Measurements from ENCODE around the gene CREB5.

CREB5 gene

GRCh38 chr7:28856656-28857055 is 444.3 kb downstream of the CREB5 start:
- Histone ChIP-seq H3K4me3 (ENCODE audit: low read depth in 1 of 2, low read length in 2 of 2) (no peak overlapping the region), H3K4me1 (ENCODE audit: control insufficient read depth in 1 of 2, insufficient read depth in 2 of 2, low read length in 2 of 2) (peaks cover 0 to 10% of the 10 kb centered on the region in 2 donors), H3K27ac (ENCODE audit: low read depth, low read length) (no peak overlapping the region), H3K9me3 (ENCODE audit: control insufficient read depth in 1 of 2, low read length in 2 of 2) (no peaks in the 10 kb centered on the region), H3K27me3 (ENCODE audit: control insufficient read depth in 1 of 2, insufficient read depth in 2 of 2, low read length in 2 of 2) (peaks cover 19% of the 10 kb centered on the region in 2 donors), H3K9ac (ENCODE audit: low read depth in 1 of 2, low read length in 2 of 2) (no peak overlapping the region), H3K36me3 (ENCODE audit: control insufficient read depth in 1 of 2, insufficient read depth in 2 of 2, low read length in 2 of 2) (no peaks in the 10 kb centered on the region)

- Histone ChIP-seq H3K4me1 (ENCODE audit: control insufficient read depth in 1 of 2, insufficient read depth in 2 of 2, low read length in 2 of 2) (peaks cover 0 to 10% of the 10 kb centered on the region in 2 donors), H3K4me3 (ENCODE audit: low read depth in 1 of 2, low read length in 2 of 2) (no peak overlapping the region), H3K9ac (ENCODE audit: low read depth in 1 of 2, low read length in 2 of 2) (no peak overlapping the region), H3K9me3 (ENCODE audit: control insufficient read depth in 1 of 2, low read length in 2 of 2) (no peaks in the 10 kb centered on the region), H3K36me3 (ENCODE audit: control insufficient read depth in 1 of 2, insufficient read depth in 2 of 2, low read length in 2 of 2) (no peaks in the 10 kb centered on the region), H3K27ac (ENCODE audit: low read depth, low read length) (no peak overlapping the region), H3K27me3 (ENCODE audit: control insufficient read depth in 1 of 2, insufficient read depth in 2 of 2, low read length in 2 of 2) (peaks cover 9 to 13% of the 10 kb centered on the region in 2 donors)
Measured at GRCh38 chr7:28858206-28858605, 445.9 kb downstream of the CREB5 start.

GRCh38 chr7:28858895-28859294 is 446.6 kb downstream of the CREB5 start:
- Histone ChIP-seq H3K9me3 (ENCODE audit: control insufficient read depth in 1 of 2, low read length in 2 of 2) (no peaks in the 10 kb centered on the region), H3K4me3 (ENCODE audit: low read depth in 1 of 2, low read length in 2 of 2) (no peak overlapping the region), H3K9ac (ENCODE audit: low read depth in 1 of 2, low read length in 2 of 2) (no peak overlapping the region), H3K4me1 (ENCODE audit: control insufficient read depth in 1 of 2, insufficient read depth in 2 of 2, low read length in 2 of 2) (peaks cover 0 to 5% of the 10 kb centered on the region in 2 donors), H3K27me3 (ENCODE audit: control insufficient read depth in 1 of 2, insufficient read depth in 2 of 2, low read length in 2 of 2) (peaks cover 2 to 7% of the 10 kb centered on the region in 2 donors), H3K27ac (ENCODE audit: low read depth, low read length) (no peak overlapping the region), H3K36me3 (ENCODE audit: control insufficient read depth in 1 of 2, insufficient read depth in 2 of 2, low read length in 2 of 2) (no peaks in the 10 kb centered on the region)

GRCh38 chr7:28861825-28862224 is 449.5 kb downstream of the CREB5 start:
- H3K9ac ChIP-seq (ENCODE audit: low read depth in 1 of 2, low read length in 2 of 2): no peak overlapping the region
- H3K4me3 ChIP-seq (ENCODE audit: low read depth in 1 of 2, low read length in 2 of 2): no peak overlapping the region
- H3K9me3 ChIP-seq (ENCODE audit: control insufficient read depth in 1 of 2, low read length in 2 of 2): no peaks in the 10 kb centered on the region
- H3K27ac ChIP-seq (ENCODE audit: low read depth, low read length): no peak overlapping the region
- H3K27me3 ChIP-seq (ENCODE audit: control insufficient read depth in 1 of 2, insufficient read depth in 2 of 2, low read length in 2 of 2): peaks cover 0 to 5% of the 10 kb centered on the region in 2 donors
- H3K4me1 ChIP-seq (ENCODE audit: control insufficient read depth in 1 of 2, insufficient read depth in 2 of 2, low read length in 2 of 2): no peaks in the 10 kb centered on the region
- no peaks in the 10 kb centered on the region for H3K36me3 ChIP-seq (ENCODE audit: control insufficient read depth in 1 of 2, insufficient read depth in 2 of 2, low read length in 2 of 2)

- H3K4me1 ChIP-seq (ENCODE audit: control insufficient read depth in 1 of 2, insufficient read depth in 2 of 2, low read length in 2 of 2): no peaks in the 10 kb centered on the region
- peaks cover 0 to 8% of the 10 kb centered on the region in 2 donors for H3K27me3 ChIP-seq (ENCODE audit: control insufficient read depth in 1 of 2, insufficient read depth in 2 of 2, low read length in 2 of 2)
- no peak overlapping the region for H3K27ac ChIP-seq (ENCODE audit: low read depth, low read length)
- no peak overlapping the region for H3K4me3 ChIP-seq (ENCODE audit: low read depth in 1 of 2, low read length in 2 of 2)
- no peak overlapping the region for H3K9ac ChIP-seq (ENCODE audit: low read depth in 1 of 2, low read length in 2 of 2)
- no peaks in the 10 kb centered on the region for H3K9me3 ChIP-seq (ENCODE audit: control insufficient read depth in 1 of 2, low read length in 2 of 2)
- no peaks in the 10 kb centered on the region for H3K36me3 ChIP-seq (ENCODE audit: control insufficient read depth in 1 of 2, insufficient read depth in 2 of 2, low read length in 2 of 2)
Measured at GRCh38 chr7:28862595-28863272, 450.4 kb downstream of the CREB5 start.

GRCh38 chr7:28865601-28866144 is 453.4 kb downstream of the CREB5 start:
- Histone ChIP-seq H3K27ac (ENCODE audit: low read depth, low read length) (no peak overlapping the region), H3K4me3 (ENCODE audit: low read depth in 1 of 2, low read length in 2 of 2) (no peak overlapping the region), H3K27me3 (ENCODE audit: control insufficient read depth in 1 of 2, insufficient read depth in 2 of 2, low read length in 2 of 2) (peaks cover 0 to 9% of the 10 kb centered on the region in 2 donors), H3K9ac (ENCODE audit: low read depth in 1 of 2, low read length in 2 of 2) (no peak overlapping the region), H3K4me1 (ENCODE audit: control insufficient read depth in 1 of 2, insufficient read depth in 2 of 2, low read length in 2 of 2) (no peaks in the 10 kb centered on the region), H3K9me3 (ENCODE audit: control insufficient read depth in 1 of 2, low read length in 2 of 2) (no peaks in the 10 kb centered on the region), H3K36me3 (ENCODE audit: control insufficient read depth in 1 of 2, insufficient read depth in 2 of 2, low read length in 2 of 2) (no peaks in the 10 kb centered on the region)

- Histone ChIP-seq H3K27ac (ENCODE audit: low read depth, low read length) (no peak overlapping the region), H3K27me3 (ENCODE audit: control insufficient read depth in 1 of 2, insufficient read depth in 2 of 2, low read length in 2 of 2) (peaks cover 0 to 9% of the 10 kb centered on the region in 2 donors), H3K9me3 (ENCODE audit: control insufficient read depth in 1 of 2, low read length in 2 of 2) (no peaks in the 10 kb centered on the region), H3K4me1 (ENCODE audit: control insufficient read depth in 1 of 2, insufficient read depth in 2 of 2, low read length in 2 of 2) (no peaks in the 10 kb centered on the region), H3K36me3 (ENCODE audit: control insufficient read depth in 1 of 2, insufficient read depth in 2 of 2, low read length in 2 of 2) (no peaks in the 10 kb centered on the region), H3K4me3 (ENCODE audit: low read depth in 1 of 2, low read length in 2 of 2) (no peak overlapping the region), H3K9ac (ENCODE audit: low read depth in 1 of 2, low read length in 2 of 2) (no peak overlapping the region)
Measured at GRCh38 chr7:28868712-28869111, 456.4 kb downstream of the CREB5 start.

GRCh38 chr7:28871077-28871476 is 458.8 kb downstream of the CREB5 start:
- Histone ChIP-seq H3K4me1 (ENCODE audit: control insufficient read depth in 1 of 2, insufficient read depth in 2 of 2, low read length in 2 of 2) (no peaks in the 10 kb centered on the region), H3K9ac (ENCODE audit: low read depth in 1 of 2, low read length in 2 of 2) (no peak overlapping the region), H3K9me3 (ENCODE audit: control insufficient read depth in 1 of 2, low read length in 2 of 2) (no peaks in the 10 kb centered on the region), H3K36me3 (ENCODE audit: control insufficient read depth in 1 of 2, insufficient read depth in 2 of 2, low read length in 2 of 2) (no peaks in the 10 kb centered on the region), H3K4me3 (ENCODE audit: low read depth in 1 of 2, low read length in 2 of 2) (no peak overlapping the region), H3K27me3 (ENCODE audit: control insufficient read depth in 1 of 2, insufficient read depth in 2 of 2, low read length in 2 of 2) (peaks cover 0 to 9% of the 10 kb centered on the region in 2 donors), H3K27ac (ENCODE audit: low read depth, low read length) (no peak overlapping the region)

- Histone ChIP-seq H3K9ac (ENCODE audit: low read depth in 1 of 2, low read length in 2 of 2) (no peak overlapping the region), H3K4me3 (ENCODE audit: low read depth in 1 of 2, low read length in 2 of 2) (no peak overlapping the region), H3K27me3 (ENCODE audit: control insufficient read depth in 1 of 2, insufficient read depth in 2 of 2, low read length in 2 of 2) (peaks cover 0 to 6% of the 10 kb centered on the region in 2 donors), H3K36me3 (ENCODE audit: control insufficient read depth in 1 of 2, insufficient read depth in 2 of 2, low read length in 2 of 2) (no peaks in the 10 kb centered on the region), H3K9me3 (ENCODE audit: control insufficient read depth in 1 of 2, low read length in 2 of 2) (no peaks in the 10 kb centered on the region), H3K27ac (ENCODE audit: low read depth, low read length) (no peak overlapping the region), H3K4me1 (ENCODE audit: control insufficient read depth in 1 of 2, insufficient read depth in 2 of 2, low read length in 2 of 2) (no peaks in the 10 kb centered on the region)
Measured at GRCh38 chr7:28871631-28872030, 459.3 kb downstream of the CREB5 start.

GRCh38 chr7:28872226-28872625 is 459.9 kb downstream of the CREB5 start:
- Histone ChIP-seq H3K4me1 (ENCODE audit: control insufficient read depth in 1 of 2, insufficient read depth in 2 of 2, low read length in 2 of 2) (no peaks in the 10 kb centered on the region), H3K27me3 (ENCODE audit: control insufficient read depth in 1 of 2, insufficient read depth in 2 of 2, low read length in 2 of 2) (peaks cover 0 to 4% of the 10 kb centered on the region in 2 donors), H3K4me3 (ENCODE audit: low read depth in 1 of 2, low read length in 2 of 2) (no peak overlapping the region), H3K9me3 (ENCODE audit: control insufficient read depth in 1 of 2, low read length in 2 of 2) (no peaks in the 10 kb centered on the region), H3K27ac (ENCODE audit: low read depth, low read length) (no peak overlapping the region), H3K36me3 (ENCODE audit: control insufficient read depth in 1 of 2, insufficient read depth in 2 of 2, low read length in 2 of 2) (no peaks in the 10 kb centered on the region), H3K9ac (ENCODE audit: low read depth in 1 of 2, low read length in 2 of 2) (no peak overlapping the region)
